ENCODE data around the gene SAP25.

SAP25 gene

GRCh38 chr7:100577103-100577502 is 3.4 kb upstream of the SAP25 start:
- DNase-seq: no peak
- H4K20me1 ChIP-seq (ENCODE audit: insufficient read depth, low read length): no peaks in the 10 kb centered on the region
- no peak for TF ChIP-seq CTCF (IDR thresholded peaks at IDR 0.05; ENCODE audit: low read length)
- no peak for TF ChIP-seq EZH2phosphoT487 (IDR thresholded peaks at IDR 0.05; ENCODE audit: low read length)
- no peak for TF ChIP-seq EZH2 (optimal IDR thresholded peaks at IDR 0.05; ENCODE audit: low read depth, low read length)
- H3K4me2 ChIP-seq (ENCODE audit: low read depth, low read length): no peak overlapping the region
- no peaks in the 10 kb centered on the region for H3K9me3 ChIP-seq (replicated peaks; ENCODE audit: insufficient read depth, low read length)
- no peaks in the 10 kb centered on the region for H3F3A ChIP-seq (ENCODE audit: insufficient read depth, low read length)
- no peaks in the 10 kb centered on the region for H3K27me3 ChIP-seq (replicated peaks; ENCODE audit: insufficient read depth, low read length)
- no peaks in the 10 kb centered on the region for H3K4me1 ChIP-seq (ENCODE audit: low read length)
- H3K9ac ChIP-seq (ENCODE audit: low read length): no peak overlapping the region
- no peak overlapping the region for H3K27ac ChIP-seq (ENCODE audit: low read length)
- H3K4me3 ChIP-seq (ENCODE audit: low read length): no peak overlapping the region
- peaks cover 4% of the 10 kb centered on the region for H3K79me2 ChIP-seq (ENCODE audit: low read length)
- H2AFZ ChIP-seq (ENCODE audit: low read length): no peak overlapping the region
- no peaks in the 10 kb centered on the region for H3K36me3 ChIP-seq (replicated peaks; ENCODE audit: insufficient read depth, low read length)
- H3K9me2 ChIP-seq (replicated peaks; ENCODE audit: insufficient read depth, low read length): no peaks in the 10 kb centered on the region

- no peak overlapping the region for H3K4me2 ChIP-seq (ENCODE audit: low read depth, low read length)
- no peaks in the 10 kb centered on the region for H3K9me2 ChIP-seq (replicated peaks; ENCODE audit: insufficient read depth, low read length)
- 0 out of 2 replicates have a peak, but pooled peaks cover 3% of the 10 kb centered on the region for H3K79me2 ChIP-seq (ENCODE audit: low read length)
- H3K36me3 ChIP-seq (replicated peaks; ENCODE audit: insufficient read depth, low read length): no peaks in the 10 kb centered on the region
- H3K4me3 ChIP-seq (ENCODE audit: low read length): no peak overlapping the region
- H4K20me1 ChIP-seq (ENCODE audit: insufficient read depth, low read length): no peaks in the 10 kb centered on the region
- no peak overlapping the region for H3K27ac ChIP-seq (ENCODE audit: low read length)
- no peaks in the 10 kb centered on the region for H3K9me3 ChIP-seq (replicated peaks; ENCODE audit: insufficient read depth, low read length)
- H3K9ac ChIP-seq (ENCODE audit: low read length): no peak overlapping the region
- H3F3A ChIP-seq (ENCODE audit: insufficient read depth, low read length): no peaks in the 10 kb centered on the region
- H2AFZ ChIP-seq (ENCODE audit: low read length): no peak overlapping the region
- no peaks in the 10 kb centered on the region for H3K27me3 ChIP-seq (replicated peaks; ENCODE audit: insufficient read depth, low read length)
- no peak for DNase-seq
- no peak for TF ChIP-seq EZH2phosphoT487 (IDR thresholded peaks at IDR 0.05; ENCODE audit: low read length)
- TF ChIP-seq EZH2 (optimal IDR thresholded peaks at IDR 0.05; ENCODE audit: low read depth, low read length): no peak
- no peak for TF ChIP-seq CTCF (IDR thresholded peaks at IDR 0.05; ENCODE audit: low read length)
- no peaks in the 10 kb centered on the region for H3K4me1 ChIP-seq (ENCODE audit: low read length)
Measured at GRCh38 chr7:100576384-100576993, 2.8 kb upstream of the SAP25 start.

GRCh38 chr7:100575746-100576383 is 2.2 kb upstream of the SAP25 start:
- Histone ChIP-seq H3K9me3 (replicated peaks; ENCODE audit: insufficient read depth, low read length) (no peaks in the 10 kb centered on the region), H3K4me2 (ENCODE audit: low read depth, low read length) (no peak overlapping the region), H3F3A (ENCODE audit: insufficient read depth, low read length) (no peaks in the 10 kb centered on the region), H3K9ac (ENCODE audit: low read length) (no peak overlapping the region), H3K9me2 (replicated peaks; ENCODE audit: insufficient read depth, low read length) (no peaks in the 10 kb centered on the region), H2AFZ (ENCODE audit: low read length) (no peak overlapping the region), H4K20me1 (ENCODE audit: insufficient read depth, low read length) (no peaks in the 10 kb centered on the region), H3K4me3 (ENCODE audit: low read length) (no peak overlapping the region), H3K27me3 (replicated peaks; ENCODE audit: insufficient read depth, low read length) (no peaks in the 10 kb centered on the region), H3K4me1 (ENCODE audit: low read length) (no peaks in the 10 kb centered on the region), H3K27ac (ENCODE audit: low read length) (no peak overlapping the region), H3K79me2 (ENCODE audit: low read length) (0 out of 2 replicates have a peak, but pooled peaks cover under 1% of the 10 kb centered on the region), H3K36me3 (replicated peaks; ENCODE audit: insufficient read depth, low read length) (no peaks in the 10 kb centered on the region)
- TF ChIP-seq EZH2phosphoT487 (IDR thresholded peaks at IDR 0.05; ENCODE audit: low read length) (no peak), EZH2 (optimal IDR thresholded peaks at IDR 0.05; ENCODE audit: low read depth, low read length) (no peak), CTCF (IDR thresholded peaks at IDR 0.05; ENCODE audit: low read length) (no peak)
- no peak for DNase-seq

All from MM.1S (cell line).